Renal pelvis (tissue), 4 donors: Measurements from ENCODE around the gene YAF2. TPM values are rescaled to one million over a fixed set of nuclear protein-coding genes. Genes with fewer than 3 reads are reported as not detected.
A peak's percentile ranks its signal among the peaks of the same experiment; 100 is the strongest.
"Not testable (repeated sequence)": the region's sequence is repeated elsewhere in the genome, so short reads cannot be mapped to it uniquely, and the experiment has no call there.

Source experiments
- DNase-seq: peaks from one replicate; pipeline ENCODE4 v3.0.0-alpha.2; 2013
- polyA plus RNA-seq, 3 donors: library from polyadenylated mRNA; unstranded; fragments of 120-200 nt; gene quantifications; one replicate each; pipeline ENCODE4 v1.2.1, GENCODE V29; 2013; ENCODE audit not compliant: insufficient read length in 3 of 3

The YAF2 gene
- polyA plus RNA-seq, 3 donors: 24.7 to 27.4 (median 25.5) TPM

DNA sequence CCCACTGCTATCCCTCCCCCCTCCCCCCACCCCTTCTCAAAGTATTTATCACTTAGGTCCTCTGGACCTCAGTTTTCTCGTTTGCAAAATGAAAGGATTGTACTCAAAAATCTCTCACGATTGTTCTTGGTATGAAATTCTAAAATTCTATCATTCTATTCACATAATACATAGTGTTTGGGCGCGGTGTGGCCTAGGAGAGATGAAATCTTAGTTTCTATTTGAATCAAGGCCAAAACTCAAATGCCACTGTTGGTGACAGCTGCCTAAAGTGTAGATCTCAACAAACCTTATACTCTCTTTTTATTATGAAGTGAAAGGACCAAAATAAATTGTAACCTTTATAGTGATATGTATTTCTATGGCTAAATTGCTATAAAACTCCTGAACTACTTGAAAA lies 23.7 kb upstream of the YAF2 start:
- no peak for DNase-seq

DNA sequence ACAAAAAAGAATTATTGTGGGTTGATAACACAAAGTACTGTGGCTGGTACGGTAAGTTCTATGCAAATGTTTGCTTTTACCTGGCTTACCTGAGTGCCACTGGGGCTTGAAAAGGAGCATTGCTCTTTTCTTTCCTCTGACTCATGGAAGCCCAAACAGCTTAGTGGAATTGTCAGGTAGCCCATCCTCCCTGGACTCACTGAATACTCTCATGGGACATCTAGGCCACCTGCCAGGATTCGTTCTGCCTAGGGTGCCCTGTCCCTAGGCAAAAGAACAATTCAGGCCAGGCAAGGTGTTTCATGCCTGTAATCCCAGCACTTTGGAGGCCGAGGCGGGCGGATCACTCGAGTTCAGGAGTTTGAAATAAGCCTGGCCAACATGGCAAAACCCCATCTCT lies 22.5 kb upstream of the YAF2 start:
- DNase-seq: no peak

DNA sequence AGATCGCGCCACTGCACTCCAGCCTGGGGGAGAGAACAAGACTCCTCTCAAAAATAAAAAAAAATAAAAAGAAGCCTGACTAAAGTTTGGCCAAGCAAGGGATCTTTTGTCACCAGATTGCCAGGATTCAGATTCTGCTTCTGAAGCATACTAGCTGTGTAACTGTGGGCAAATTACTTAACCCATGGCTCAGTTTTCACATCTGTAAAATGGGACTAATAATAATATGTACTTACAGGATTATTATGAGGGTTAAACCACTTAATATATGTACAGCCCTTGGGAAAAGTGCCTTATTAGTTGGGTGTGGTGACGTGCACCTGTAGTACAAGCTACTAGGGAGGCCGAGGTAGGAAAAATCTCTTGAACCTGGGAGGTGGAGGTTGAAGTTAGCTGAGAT lies 21.7 kb upstream of the YAF2 start:
- no peak for DNase-seq

DNA sequence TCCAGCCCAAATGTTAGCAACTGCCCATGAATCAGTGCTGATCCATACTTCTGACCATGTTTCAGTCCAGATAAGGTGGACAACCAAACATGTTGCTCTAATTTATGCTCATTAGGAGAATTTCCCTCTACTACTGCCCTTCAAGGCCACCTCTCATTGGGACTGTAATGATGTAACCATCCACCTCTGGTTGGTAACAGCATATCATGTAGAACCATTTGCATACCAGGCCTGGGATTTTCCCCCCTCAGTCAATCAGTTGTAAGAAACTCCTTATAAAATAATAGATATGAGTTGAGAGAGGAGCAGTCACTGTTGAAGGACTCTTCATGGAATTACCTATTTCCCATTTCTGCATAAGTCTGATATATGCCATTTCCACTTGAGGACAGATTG lies 17.8 kb upstream of the YAF2 start:
- no peak for DNase-seq

DNA sequence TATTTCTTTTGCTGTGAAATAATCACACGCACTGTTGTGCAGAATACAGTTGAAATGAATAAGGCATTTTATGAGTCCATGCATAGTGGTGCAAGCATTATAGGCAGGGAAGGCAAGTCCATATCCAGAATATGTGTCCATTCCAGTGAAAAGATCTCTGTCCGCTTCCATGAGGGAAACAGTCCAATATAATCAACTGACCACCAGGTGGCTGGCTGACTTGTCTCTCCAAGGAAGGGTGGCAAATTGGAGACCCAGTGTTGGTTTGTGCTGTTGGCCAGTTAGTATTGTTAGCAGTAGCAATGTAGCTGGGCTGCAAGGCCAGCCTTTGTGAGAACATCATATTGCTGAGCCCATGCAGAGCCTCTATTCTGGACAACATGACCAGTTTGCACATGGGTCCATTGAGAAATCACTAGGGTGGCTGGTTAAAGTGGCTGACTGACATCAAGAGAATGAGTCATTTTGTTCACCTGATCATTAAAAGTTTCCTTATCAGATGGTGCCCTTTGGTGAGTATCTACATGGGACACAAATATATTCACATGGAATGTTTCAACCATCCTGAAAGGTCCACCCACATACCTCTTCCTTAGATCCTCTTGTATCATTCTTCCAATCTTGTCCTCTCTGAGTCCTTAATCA lies 17.3 kb upstream of the YAF2 start:
- DNase-seq: no peak

DNA sequence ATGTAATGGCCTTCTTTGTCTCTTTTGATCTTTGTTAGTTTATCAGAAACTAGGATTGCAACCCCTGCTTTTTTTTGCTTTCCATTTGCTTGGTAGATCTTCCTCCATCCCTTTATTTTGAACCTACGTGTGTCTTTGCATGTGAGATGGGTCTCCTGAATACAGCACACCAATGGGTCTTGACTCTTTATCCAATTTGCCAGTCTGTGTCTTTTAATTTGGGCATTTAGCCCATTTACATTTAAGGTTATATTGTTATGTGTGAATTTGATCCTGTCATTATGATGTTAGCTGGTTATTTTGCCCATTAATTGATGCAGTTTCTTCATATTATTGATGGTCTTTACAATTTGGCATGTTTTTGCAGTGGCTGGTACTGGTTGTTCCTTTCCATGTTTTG lies 14.6 kb upstream of the YAF2 start:
- DNase-seq: not testable (repeated sequence)

DNA sequence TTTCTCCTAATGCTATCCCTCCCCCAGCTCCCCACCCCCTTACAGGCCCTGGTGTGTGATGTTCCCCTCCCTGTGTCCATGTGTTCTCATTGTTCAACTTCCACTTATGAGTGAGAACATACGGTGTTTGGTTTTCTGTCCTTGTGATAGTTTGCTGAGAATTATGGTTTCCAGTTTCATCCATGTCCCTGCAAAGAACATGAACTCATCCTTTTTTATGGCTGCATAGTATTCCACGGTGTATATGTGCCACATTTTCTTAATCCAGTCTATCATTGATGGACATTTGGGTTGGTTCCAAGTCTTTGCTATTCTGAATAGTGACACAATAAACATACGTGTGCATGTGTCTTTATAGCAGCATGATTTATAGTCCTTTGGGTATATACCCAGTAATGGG lies 11.0 kb upstream of the YAF2 start:
- not testable (repeated sequence) for DNase-seq

DNA sequence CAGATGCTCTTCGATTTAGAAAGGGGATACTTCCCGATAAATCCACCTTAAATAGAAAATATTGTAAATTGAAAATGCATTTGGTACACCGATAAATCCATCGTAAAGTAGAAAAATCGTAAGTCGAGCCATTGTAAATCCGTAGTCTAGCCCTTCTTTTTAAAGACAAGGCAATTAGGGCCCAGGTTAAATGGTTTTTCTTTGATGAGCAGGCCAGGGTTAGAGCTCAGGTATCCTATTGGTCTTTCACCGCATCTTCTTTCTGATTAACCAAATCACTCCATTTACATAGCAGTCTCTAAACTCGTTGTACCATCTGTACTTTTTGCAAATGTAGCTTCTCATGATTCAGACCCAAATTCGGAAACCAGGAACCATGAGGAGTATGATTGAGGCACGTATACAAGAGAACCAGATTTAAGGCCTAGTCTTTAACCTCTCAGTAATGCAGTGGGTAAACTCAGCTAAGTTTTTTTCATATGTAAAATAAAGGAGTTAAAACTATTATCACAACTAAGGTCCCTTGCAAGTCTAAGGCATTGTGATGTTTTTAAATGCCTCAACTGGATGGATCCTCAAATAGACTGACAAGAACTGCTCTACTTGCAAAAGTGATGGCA lies 2.2 kb upstream of the YAF2 start:
- DNase-seq: no peak

DNA sequence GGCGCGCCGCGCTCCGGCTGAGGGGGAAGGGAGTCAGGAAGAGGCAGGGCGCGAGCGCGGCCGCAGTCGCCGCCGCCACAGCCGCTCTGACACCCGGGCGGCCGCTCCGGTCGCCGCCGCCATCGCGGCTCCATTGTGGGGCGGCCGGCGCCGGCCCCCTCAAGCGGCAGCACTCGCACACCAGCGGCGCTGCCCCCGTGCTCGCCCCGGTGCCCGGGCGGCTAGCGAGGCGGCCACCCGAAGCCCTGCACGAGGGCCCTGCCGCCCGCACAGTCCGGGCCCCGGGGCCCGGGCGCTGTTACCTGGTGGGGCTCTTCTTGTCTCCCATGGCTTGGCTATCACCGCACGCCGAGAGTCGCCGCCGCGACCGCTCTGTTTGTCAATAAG lies 202 bp downstream of the YAF2 start:
- peak; percentile 11 for DNase-seq

DNA sequence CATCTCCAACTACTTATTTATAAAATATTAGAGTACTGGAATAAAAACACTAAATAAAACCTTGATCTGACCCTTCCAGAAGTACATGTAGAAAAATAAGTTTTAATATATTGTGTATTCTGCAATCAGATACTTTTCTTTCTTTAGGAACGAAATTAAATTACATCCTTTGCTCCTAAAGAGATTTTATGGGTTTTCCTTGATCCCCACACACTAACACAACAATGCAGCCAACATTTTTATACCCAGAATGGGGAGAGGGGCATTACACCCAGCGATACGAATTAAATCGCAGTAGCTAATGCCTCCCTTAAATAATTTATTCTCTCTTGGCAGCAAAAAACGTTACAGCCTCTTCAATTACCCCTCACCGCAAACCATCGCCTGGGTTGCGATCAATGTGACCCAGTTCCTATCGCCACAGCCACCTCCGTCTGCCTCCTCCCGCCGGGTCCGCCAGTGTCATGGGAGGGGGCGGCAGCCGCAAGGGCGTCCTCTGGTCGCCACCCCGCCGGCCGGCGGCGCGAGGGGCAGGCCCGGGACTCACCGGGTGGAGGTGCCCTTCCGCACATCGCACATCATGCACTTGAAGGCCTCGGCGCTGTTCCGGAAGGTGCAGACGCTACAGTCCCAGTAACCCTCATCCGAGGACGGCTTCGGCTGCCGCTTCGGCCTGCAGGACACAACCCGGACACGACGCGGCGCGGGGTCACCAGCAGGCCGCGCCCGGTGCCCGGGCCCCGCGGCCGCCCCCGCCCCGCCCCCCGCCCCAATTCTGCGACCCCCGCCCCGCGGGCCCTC lies 796 bp downstream of the YAF2 start:
- DNase-seq: peak; percentile 79

DNA sequence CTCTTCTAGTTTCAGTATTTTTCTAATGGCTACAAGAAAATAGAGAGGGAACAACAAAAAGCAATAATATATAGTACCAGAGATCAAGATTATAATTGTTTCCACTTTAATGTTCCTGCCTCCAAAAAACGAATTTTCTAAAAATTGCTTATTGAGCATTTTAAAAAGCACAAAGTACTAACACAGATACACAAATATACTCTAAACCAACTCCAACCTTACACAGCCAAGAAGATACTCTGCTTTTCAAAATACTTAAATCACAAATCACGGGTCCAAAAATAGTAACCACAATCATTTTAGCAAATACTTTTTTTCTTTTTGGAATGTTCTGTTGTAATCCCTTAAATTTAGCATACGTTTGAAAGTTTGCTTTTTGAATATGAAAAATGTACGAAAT lies 2.0 kb downstream of the YAF2 start:
- no peak for DNase-seq

DNA sequence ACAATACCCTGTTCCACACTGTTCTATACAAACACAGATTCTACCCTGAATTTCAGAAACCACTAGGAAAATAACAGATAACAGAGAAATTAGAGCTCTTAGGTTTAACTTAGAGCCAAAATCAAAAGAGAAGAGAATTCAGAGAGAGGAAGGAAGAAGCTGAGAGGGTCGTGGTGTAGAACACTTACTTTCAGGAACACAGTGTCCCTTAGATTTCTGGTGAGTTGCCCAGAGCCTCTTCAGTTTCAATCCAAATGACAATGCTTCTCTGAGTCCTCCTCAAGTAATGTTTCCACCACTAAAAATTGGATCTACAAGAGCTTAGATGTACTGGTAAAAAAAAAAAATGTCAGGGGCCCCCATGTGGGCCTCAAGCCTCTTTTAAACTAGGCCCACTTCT lies 2.6 kb downstream of the YAF2 start:
- no peak for DNase-seq

DNA sequence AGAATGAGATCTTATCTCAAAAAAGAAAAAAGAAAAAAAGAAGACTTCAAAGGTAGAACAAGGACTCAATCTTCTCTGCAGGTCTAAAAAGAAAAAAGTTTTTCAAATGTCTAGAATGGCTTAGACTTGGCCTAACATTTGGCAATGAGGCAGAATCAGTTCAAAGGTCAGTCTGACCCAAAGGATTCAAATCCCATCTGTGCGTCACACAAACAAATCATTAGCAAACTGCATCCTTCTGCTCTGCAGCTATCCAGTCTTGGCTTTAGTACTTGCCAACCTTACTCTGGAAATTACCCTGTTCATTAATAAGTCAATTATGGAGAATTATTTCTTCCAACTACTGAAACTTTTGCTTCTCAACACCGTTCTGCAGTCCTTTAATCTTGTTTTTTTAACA lies 3.1 kb downstream of the YAF2 start:
- DNase-seq: no peak

DNA sequence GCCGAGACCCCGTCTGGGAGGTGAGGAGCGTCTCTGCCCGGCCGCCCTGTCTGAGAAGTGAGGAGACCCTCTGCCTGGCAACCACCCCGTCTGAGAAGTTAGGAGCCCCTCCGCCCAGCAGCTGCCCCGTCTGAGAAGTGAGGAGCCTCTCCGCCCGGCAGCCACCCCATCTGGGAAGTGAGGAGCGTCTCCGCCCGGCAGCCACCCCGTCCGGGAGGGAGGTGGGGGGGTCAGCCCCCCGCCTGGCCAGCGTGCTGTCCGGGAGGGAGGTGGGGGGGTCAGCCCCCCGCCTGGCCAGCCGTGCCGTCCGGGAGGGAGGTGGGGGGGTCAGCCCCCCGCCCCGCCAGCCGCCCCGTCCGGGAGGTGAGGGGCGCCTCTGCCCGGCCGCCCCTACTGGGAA lies 10.5 kb downstream of the YAF2 start:
- DNase-seq: not testable (repeated sequence)

DNA sequence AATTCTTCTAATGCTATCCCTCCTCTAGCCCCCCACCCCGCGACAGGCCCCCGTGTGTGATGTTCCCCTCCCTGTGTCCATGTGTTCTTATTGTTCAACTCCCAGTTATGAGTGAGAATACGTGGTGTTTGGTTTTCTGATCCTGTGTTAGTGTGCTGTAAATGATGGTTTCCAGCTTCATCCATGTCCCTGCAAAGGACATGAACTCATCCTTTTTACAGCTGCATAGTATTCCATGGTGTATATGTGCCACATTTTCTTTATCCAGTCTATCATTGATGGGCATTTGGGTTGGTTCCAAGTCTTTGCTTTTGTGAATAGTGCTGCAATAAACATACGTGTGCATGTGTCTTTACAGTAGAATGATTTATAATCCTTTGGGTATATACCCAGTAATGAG lies 13.5 kb downstream of the YAF2 start:
- not testable (repeated sequence) for DNase-seq

DNA sequence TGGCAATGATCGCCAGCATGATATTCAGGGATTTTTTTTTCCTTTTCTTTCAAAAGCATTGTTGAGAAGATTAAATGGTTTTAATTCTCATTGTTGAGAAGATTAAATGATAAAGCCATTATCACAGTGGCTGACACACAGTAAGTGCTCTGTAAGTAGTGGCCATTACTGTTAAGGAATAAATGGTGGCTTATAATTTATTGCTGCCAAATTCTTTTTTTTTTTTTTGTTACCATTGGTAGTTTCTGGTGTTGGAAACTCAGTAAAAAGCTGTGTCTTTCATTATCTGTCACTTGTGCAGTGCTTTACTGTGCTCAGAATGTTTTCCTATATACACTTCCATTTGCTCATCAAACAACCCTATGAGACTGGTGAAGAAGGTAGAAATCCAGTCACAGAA lies 15.3 kb downstream of the YAF2 start:
- DNase-seq: no peak

DNA sequence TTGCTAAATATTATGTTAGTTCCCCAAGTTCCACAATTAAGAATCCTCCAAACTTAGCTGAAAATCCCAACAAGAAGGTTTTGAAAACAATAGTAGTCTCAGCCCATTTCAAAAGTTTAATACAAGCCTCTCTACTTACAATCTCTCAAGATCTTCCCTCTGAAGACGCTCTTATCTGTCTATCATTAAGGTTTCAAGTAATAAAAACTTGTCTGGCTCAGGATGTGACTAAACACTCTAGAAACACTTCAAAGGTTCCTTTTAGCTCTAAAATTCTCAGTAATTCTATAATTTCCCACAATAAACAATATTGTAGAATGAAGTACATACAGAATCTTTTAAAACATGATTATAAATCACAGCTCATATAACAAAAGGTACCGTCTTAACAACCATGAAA lies 16.3 kb downstream of the YAF2 start:
- no peak for DNase-seq

DNA sequence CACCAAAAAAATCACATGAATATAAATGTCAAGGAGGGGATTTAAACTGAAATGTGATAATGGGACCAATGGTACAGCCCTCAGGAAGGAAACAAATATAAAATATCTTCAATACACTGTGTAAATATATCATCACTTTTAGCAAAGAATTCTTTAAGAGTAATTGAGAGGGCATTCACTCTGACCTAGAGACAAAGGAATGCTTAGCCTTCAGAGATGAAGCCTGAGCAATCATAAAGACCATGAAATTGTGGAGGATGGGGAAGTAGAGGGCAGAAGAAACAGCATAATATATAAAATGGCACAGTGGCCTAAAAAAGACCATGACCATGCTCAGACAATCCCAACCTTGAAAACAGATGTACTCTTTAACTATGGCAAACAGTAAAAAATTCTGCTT lies 20.4 kb downstream of the YAF2 start:
- no peak for DNase-seq

DNA sequence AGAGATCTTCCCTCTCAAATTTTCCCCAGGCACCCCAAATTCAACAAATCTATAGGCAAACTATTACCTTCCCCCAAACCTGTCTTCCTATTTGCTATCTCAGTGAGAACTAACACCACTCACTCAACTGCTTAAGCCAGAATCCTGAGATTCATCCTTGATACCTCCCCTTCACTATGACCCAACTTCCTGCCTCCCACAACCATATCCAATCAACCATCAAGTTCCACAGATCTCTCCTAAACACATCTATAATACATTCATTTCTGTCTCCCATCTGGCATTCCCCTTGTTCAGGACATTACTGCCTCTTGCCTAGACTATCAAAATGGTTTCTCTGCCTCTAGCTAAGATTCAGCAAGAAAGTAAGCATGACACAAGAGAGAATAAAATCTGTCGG lies 21.3 kb downstream of the YAF2 start:
- DNase-seq: no peak

DNA sequence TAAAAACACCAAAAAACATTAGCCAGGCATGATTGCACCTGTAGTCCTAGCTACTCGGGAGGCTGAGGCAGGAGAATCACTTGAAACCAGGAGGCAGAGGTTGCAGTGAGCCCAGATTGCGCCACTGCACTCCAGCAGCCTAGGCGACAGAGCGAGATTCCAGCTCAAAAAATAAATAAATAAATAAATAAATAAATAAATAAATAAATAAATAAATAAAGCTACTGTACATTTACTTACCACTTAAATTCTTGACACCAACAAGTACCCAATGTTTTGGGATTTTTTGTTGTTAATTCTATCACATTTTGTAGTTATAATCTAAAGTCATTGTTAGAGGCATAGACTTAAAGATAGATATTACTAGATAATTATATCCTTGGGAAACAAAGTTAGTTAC lies 22.3 kb downstream of the YAF2 start:
- DNase-seq: not testable (repeated sequence)

DNA sequence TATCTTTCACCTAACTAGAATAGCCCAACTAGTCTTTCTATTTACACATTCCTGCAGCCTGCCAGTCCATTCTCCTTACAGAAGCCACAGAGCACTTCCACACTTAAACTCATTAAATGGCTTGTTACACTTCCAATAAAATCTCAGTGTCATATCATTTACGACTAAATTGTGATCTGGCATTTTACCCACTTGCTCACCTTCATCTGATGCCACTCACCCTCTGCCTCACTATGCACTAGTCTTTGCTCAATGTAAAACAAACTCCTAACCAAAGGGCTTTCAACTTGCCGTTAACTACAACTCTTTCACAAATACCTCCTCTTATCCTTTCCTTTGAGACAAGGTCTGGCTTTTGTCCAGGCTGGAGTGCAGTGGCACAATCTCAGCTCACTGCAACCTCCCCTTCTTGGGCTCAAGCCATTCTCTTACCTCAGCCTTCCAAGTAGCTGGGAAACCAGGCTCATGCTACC lies 24.1 kb downstream of the YAF2 start:
- no peak for DNase-seq

DNA sequence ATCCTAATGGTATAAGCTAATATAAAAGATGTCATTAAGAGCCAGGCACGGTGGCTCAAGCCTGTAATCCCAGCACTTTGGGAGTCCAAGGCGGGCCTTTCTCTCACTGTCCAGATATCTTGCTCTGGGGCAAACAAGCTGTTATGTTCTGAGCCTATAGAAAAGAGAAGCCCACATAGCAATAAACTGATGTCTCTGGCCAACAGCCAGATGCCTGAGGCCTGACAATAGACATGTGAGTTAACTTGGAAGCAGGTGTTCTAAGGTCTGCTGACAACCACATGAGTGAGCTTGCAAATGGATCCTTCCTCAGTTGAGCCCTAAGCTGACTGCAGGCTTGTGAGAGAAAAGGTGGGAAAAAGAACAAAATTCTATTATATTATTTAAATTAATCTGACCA lies 25.0 kb downstream of the YAF2 start:
- no peak for DNase-seq

DNA sequence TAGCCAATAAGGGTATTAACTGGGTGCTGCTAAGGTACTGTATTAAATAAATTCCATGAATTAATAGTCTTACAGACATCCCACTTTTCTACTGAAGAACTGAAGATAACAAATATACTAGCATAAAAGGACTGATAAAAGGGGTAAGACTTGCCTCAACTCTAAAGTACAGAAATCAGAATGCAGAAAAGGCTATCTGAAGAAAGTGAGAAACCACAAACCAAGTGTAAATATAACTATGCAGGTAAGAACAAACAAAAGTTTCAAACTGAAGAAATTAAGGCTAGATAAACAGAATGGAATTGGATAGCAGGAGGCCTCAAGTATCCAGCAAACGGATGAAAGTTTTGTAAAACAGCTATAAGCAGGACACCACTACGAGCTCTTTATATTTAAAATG lies 29.5 kb downstream of the YAF2 start:
- no peak for DNase-seq
